Neural cell (in vitro differentiated cells): Measurements from ENCODE around the gene SMOC1. TPM values are rescaled to one million over a fixed set of nuclear protein-coding genes. Genes with fewer than 3 reads are reported as not detected.

ENCODE experiments used
- H2AFZ ChIP-seq: fragments of 200-600, 300-800 bp; sonication (generic), shearing (Covaris generic); 2 replicates; pipeline ENCODE4 v1.6.0; 2014; ENCODE audit warnings: low read depth, mild to moderate bottlenecking, antibody characterized with exemption, low read length, moderate library complexity
- H3F3A ChIP-seq: fragments of 200-600 bp; shearing (Covaris generic); 2 replicates; pipeline ENCODE4 v1.6.1; 2016; ENCODE audit warnings: mild to moderate bottlenecking, moderate library complexity, mixed read lengths, antibody characterized with exemption, low read length; ENCODE audit not compliant: insufficient read depth, poor library complexity, severe bottlenecking
- H3K27ac ChIP-seq: fragments of 200-600, 300-800 bp; sonication (generic), shearing (Covaris generic); 2 replicates; pipeline ENCODE4 v1.5.1; 2014; ENCODE audit warnings: mild to moderate bottlenecking, low read length, moderate library complexity
- H3K27me3 ChIP-seq: fragments of 300-800, 200-600 bp; sonication (generic), shearing (Covaris generic); 2 replicates; pipeline ENCODE4 v1.6.0; 2014; ENCODE audit warnings: mild to moderate bottlenecking, low read depth, low read length, moderate library complexity; ENCODE audit not compliant: insufficient read depth
- H3K36me3 ChIP-seq: fragments of 300-800, 200-600 bp; sonication (generic), shearing (Covaris generic); 2 replicates; pipeline ENCODE4 v1.5.1; 2014; ENCODE audit warnings: mild to moderate bottlenecking, antibody characterized with exemption, low read length, moderate library complexity; ENCODE audit not compliant: insufficient read depth
- H3K4me2 ChIP-seq: fragments of 300-800, 200-600 bp; sonication (generic), shearing (Covaris generic); 2 replicates; pipeline ENCODE4 v1.6.0; 2014; ENCODE audit warnings: mild to moderate bottlenecking, low read length
- H3K4me3 ChIP-seq: fragments of 300-800, 200-600 bp; sonication (generic), shearing (Covaris generic); 2 replicates; pipeline ENCODE4 v1.5.1; 2014; ENCODE audit warnings: mild to moderate bottlenecking, low read length, moderate library complexity
- H3K79me2 ChIP-seq: fragments of 200-600 bp; shearing (Covaris generic); replicated peaks from 2 replicates; pipeline ENCODE4 v1.6.0; 2014; ENCODE audit warnings: mild to moderate bottlenecking, low read length, moderate library complexity; ENCODE audit not compliant: insufficient read depth
- H3K9ac ChIP-seq: fragments of 300-800, 200-600 bp; sonication (generic), shearing (Covaris generic); 2 replicates; pipeline ENCODE4 v1.6.1; 2016; ENCODE audit warnings: mild to moderate bottlenecking, low read length, mixed read lengths
- H3K9me2 ChIP-seq: fragments of 200-600 bp; shearing (Covaris generic); 2 replicates; pipeline ENCODE4 v1.6.1; 2016; ENCODE audit warnings: mild to moderate bottlenecking, low read length, mixed read lengths; ENCODE audit not compliant: insufficient read depth
- H3K9me3 ChIP-seq: fragments of 200-600, 300-800 bp; sonication (generic), shearing (Covaris generic); 2 replicates; pipeline ENCODE4 v1.6.1; 2016; ENCODE audit warnings: mild to moderate bottlenecking, mixed run types, low read length, moderate library complexity, mixed read lengths
- H4K20me1 ChIP-seq: fragments of 200-600 bp; shearing (Covaris generic); 2 replicates; pipeline ENCODE4 v1.6.1; 2016; ENCODE audit warnings: mild to moderate bottlenecking, mixed run types; ENCODE audit not compliant: insufficient read depth
- CTCF ChIP-seq: fragments of 450-650 bp; IDR thresholded peaks from 2 replicates; pipeline ENCODE4 v1.5.1; 2014; ENCODE audit warnings: antibody characterized with exemption, mild to moderate bottlenecking, moderate library complexity; ENCODE audit not compliant: poor library complexity, severe bottlenecking
- EP300 ChIP-seq: fragments of 450-650 bp; conservative IDR thresholded peaks from 2 replicates; pipeline ENCODE4 v1.6.1; 2014; ENCODE audit warnings: antibody characterized with exemption, mild to moderate bottlenecking, moderate library complexity; ENCODE audit not compliant: poor library complexity, severe bottlenecking
- EZH2 ChIP-seq: fragments of 200-600, 300-800 bp; shearing (Covaris generic), sonication (generic); IDR thresholded peaks from 2 replicates; pipeline ENCODE4 v1.6.1; 2014; ENCODE audit warnings: antibody characterized with exemption, low read length, borderline replicate concordance, mild to moderate bottlenecking; ENCODE audit not compliant: insufficient read depth, poor library complexity, severe bottlenecking
- MXI1 ChIP-seq: fragments of 450-650 bp; conservative IDR thresholded peaks from 2 replicates; pipeline ENCODE4 v1.6.1; 2014; ENCODE audit warnings: antibody characterized with exemption, mild to moderate bottlenecking; ENCODE audit not compliant: poor library complexity, severe bottlenecking
- POLR2AphosphoS5 ChIP-seq: IDR thresholded peaks from 2 replicates; pipeline ENCODE4 v1.6.1; 2012
- RAD21 ChIP-seq: fragments of 450-650 bp; conservative IDR thresholded peaks from 2 replicates; pipeline ENCODE4 v1.6.1; 2014; ENCODE audit warnings: antibody characterized with exemption, mild to moderate bottlenecking, moderate library complexity
- REST ChIP-seq: IDR thresholded peaks from 2 replicates; pipeline ENCODE4 v1.6.1; 2012; ENCODE audit warnings: borderline replicate concordance
- SMC3 ChIP-seq: fragments of 450-650 bp; conservative IDR thresholded peaks from 2 replicates; pipeline ENCODE4 v1.6.1; 2014; ENCODE audit warnings: antibody characterized with exemption, mild to moderate bottlenecking, moderate library complexity; ENCODE audit not compliant: poor library complexity
- TAF1 ChIP-seq: IDR thresholded peaks from 2 replicates; pipeline ENCODE4 v1.6.1; 2012; ENCODE audit warnings: low read depth
- polyA plus RNA-seq: library from polyadenylated mRNA; depleted of rRNA; stranded (reverse); fragments of >200 nt; gene quantifications from 2 replicates; pipeline ENCODE4 v1.2.3, GENCODE V29; 2014

SMOC1 gene
- polyA plus RNA-seq, 1 donor from 2014 or later = 8.7 TPM

GRCh38 chr14:70050136-70050535 lies 170.9 kb downstream of the SMOC1 start:
- H3K27ac ChIP-seq = no peak overlapping the region
- no peaks in the 10 kb centered on the region for H3K79me2 ChIP-seq
- no peaks in the 10 kb centered on the region for H4K20me1 ChIP-seq
- H3K4me2 ChIP-seq = no peak overlapping the region
- no peaks in the 10 kb centered on the region for H3K27me3 ChIP-seq
- no peaks in the 10 kb centered on the region for H3K9me2 ChIP-seq
- no peak overlapping the region for H2AFZ ChIP-seq
- H3K9ac ChIP-seq = no peak overlapping the region
- no peak for TF ChIP-seq REST
- no peak for TF ChIP-seq SMC3
- no peak for TF ChIP-seq RAD21
- TF ChIP-seq CTCF = no peak
- no peak for TF ChIP-seq MXI1
- no peak for TF ChIP-seq EP300
- no peak for TF ChIP-seq EZH2
- no peak for TF ChIP-seq POLR2AphosphoS5
- no peak for TF ChIP-seq TAF1
- H3K36me3 ChIP-seq = no peaks in the 10 kb centered on the region
- H3K4me3 ChIP-seq = no peak overlapping the region
- no peaks in the 10 kb centered on the region for H3K9me3 ChIP-seq
- no peaks in the 10 kb centered on the region for H3F3A ChIP-seq

- Histone ChIP-seq H3F3A (no peaks in the 10 kb centered on the region), H3K4me3 (no peak overlapping the region), H3K36me3 (no peaks in the 10 kb centered on the region), H3K9ac (no peak overlapping the region), H2AFZ (no peak overlapping the region), H3K9me3 (no peaks in the 10 kb centered on the region), H3K4me2 (no peak overlapping the region), H3K27ac (no peak overlapping the region), H4K20me1 (no peaks in the 10 kb centered on the region), H3K79me2 (no peaks in the 10 kb centered on the region), H3K9me2 (no peaks in the 10 kb centered on the region), H3K27me3 (no peaks in the 10 kb centered on the region)
- TF ChIP-seq REST (peak; percentile 47), TAF1 (no peak)
These were observed 173.8 kb downstream of the SMOC1 start for GRCh38 chr14:70052990-70053389.
